Fibroblast of pulmonary artery (primary cell): ENCODE measurements around the gene LMAN2.
"Not testable (repeated sequence)": the region's sequence is repeated elsewhere in the genome, so short reads cannot be mapped to it uniquely, and the experiment has no call there.

Experiments
- DNase-seq: peaks from one replicate; pipeline ENCODE4 v3.0.0-alpha.2; 2010; ENCODE audit warnings: low read depth
- H3K4me3 ChIP-seq: replicated peaks from 2 replicates; pipeline ENCODE4 v1.5.1; 2011; ENCODE audit warnings: low read depth, mild to moderate bottlenecking, control low read depth, low read length, moderate library complexity
- TF ChIP-seq, protein P1 (sequence below): IDR thresholded peaks from 2 replicates; pipeline ENCODE4 v1.5.1; 2011; ENCODE audit warnings: mild to moderate bottlenecking, control low read depth, low read length, inconsistent platforms; ENCODE audit errors: missing control alignments

The LMAN2 gene

DNA sequence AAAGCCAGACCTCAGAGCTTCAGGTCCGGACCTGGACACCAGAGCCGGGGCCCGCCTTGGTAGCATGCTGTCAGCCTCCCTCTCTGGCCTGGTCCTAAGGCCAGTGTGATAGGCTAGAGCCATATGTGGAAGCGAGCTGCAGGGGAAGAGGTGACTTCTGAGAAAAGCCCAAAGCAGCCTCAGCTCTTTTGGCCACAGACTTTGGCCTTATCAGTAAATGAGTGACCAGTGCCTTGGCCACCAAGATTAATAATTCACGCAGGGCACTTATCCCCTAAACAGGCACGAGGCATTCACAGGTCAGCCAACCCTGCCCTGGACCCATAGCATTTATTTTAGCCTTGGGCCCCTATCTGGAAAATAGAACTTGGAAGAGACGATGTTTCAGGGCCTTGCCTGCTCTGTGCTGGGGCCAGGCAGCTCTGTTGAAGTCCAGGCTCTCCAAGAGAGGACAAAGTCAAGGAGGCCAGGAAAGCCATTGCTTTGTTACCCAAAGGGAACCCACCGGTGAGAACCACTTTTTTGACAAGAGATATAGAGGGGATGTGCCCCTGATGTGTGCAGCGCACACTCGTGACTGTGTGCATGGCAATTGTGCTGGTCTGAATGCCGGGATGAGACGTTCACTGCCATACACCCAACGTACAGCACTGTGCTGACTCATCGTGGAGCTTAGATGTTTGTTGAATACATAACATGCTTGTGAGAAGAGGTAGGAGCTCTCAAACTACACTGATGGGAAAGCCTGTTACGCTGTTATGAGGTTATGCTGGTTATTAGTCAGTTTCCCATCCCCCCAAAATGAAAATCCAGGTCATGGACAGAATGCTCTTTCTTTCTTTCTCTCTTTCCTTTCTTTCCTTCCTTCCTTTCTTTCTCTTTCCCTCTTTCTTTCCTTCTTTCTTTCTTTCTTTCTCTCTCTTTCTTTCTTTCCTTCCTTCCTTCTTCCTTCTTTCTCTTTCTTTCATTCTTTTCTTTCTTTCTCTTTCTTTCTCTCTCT, 27.7 kb upstream of the LMAN2 start:
- H3K4me3 ChIP-seq, result no peak overlapping the region
- DNase-seq, result peak; percentile 70

DNA sequence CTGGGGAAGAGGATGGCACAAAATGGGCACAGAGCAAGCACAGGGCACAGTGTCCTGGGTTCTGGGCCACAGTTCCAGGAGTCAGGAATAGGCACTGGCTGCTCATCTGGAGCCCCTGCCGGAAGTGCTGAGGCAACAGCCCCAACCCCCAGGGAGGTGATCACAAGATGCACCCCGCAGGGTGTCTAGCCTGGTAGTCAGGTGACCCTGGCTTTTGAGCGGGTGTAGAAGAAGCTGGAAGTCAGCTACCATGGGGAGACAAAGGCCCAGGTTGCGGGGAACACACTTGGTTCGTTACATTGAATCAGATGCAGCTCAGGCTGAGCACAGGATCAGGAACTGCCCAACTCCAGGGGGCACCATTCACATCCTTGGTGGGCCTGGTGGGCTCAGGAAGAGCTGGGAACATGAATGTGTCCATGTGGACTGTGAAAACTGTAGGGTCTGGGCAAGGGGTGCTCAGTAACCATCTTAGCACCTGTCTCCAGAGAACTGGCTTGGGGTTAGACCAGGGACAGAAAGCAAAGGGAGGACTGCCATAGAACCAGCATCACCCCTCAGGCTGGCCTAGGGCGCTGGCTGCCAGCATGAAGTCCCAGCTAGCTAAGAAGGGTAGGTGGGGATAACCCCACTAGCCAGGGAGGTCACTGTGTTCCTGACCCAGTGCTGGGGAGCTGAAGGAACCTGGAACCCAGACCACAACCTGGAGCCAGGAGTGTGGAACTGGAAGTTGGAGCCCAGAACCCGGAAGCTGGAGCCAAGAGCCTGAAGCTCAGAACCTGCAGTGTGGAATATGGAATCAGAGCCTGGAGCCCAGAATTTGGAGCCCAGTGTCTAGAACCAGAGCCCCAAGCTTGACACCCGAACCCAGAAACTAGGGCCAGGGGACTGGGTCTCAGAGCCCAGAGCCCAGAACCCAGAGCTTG, 26.6 kb upstream of the LMAN2 start:
- no peak for DNase-seq
- H3K4me3 ChIP-seq, result no peak overlapping the region
- TF ChIP-seq, protein P1, sequence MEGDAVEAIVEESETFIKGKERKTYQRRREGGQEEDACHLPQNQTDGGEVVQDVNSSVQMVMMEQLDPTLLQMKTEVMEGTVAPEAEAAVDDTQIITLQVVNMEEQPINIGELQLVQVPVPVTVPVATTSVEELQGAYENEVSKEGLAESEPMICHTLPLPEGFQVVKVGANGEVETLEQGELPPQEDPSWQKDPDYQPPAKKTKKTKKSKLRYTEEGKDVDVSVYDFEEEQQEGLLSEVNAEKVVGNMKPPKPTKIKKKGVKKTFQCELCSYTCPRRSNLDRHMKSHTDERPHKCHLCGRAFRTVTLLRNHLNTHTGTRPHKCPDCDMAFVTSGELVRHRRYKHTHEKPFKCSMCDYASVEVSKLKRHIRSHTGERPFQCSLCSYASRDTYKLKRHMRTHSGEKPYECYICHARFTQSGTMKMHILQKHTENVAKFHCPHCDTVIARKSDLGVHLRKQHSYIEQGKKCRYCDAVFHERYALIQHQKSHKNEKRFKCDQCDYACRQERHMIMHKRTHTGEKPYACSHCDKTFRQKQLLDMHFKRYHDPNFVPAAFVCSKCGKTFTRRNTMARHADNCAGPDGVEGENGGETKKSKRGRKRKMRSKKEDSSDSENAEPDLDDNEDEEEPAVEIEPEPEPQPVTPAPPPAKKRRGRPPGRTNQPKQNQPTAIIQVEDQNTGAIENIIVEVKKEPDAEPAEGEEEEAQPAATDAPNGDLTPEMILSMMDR, result no peak

More for the DNA sequence above, 27.7 kb upstream of the LMAN2 start:
- TF ChIP-seq, protein P1, result no peak

DNA sequence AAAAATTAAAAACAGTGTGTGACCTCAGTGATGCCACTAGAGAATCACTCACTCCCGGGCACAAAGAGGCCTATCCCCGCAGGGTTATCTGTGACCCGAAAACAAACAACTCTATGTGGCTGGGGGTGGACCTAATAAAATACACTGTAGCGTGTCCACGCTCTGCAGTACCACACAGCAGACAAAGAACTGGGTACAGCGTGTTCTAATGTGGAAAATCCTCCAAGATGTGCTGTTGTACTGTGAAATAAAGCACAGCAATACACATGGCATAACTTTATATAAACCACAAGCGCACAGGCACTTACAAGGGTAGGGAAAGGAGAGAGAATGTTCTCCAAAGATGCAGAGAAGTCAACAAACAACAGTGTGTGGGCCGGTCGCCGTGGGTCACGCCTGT, 24.6 kb upstream of the LMAN2 start:
- no peak for DNase-seq
- TF ChIP-seq, protein P1, result no peak
- no peak overlapping the region for H3K4me3 ChIP-seq

DNA sequence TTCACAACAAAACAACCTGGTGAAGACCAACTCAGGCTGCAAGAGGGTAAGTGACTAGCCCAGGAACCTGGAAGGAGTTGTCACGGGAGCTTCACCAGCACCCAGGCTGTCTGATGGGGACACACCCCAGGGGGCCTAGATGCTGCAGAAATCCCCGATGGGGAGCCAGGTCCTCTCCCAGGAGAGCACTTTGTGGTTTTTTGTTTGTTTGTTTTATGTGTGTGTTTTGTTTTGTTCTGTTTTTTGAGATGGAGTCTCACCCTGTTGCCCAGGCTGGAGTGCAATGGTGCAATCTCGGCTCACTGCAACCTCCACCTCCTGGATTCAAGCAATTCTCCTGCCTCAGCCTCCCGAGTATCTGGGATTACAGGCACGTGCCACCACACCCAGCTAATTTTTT, 24.0 kb upstream of the LMAN2 start:
- DNase-seq, H3K4me3 ChIP-seq: not testable (repeated sequence)

DNA sequence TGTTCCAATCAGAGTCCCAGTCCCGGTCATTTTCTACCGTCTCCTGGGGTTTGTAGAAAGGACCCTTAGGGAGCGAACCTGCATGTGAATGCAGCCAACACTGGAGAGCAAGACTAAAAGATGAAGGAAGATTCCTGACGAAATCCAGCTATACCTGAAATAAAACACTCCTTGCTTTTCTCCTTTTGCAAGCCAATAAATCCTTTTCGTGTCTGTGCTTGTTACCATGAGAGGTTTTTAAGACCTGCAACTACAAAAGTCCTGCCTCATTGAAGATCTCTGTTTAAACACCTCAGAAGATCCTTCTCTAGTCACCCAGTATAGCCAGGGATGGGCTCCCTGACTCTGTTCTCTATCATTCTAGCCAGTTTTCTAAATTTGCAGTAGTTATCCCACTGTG, 22.7 kb upstream of the LMAN2 start:
- TF ChIP-seq, protein P1, result no peak
- no peak for DNase-seq
- no peak overlapping the region for H3K4me3 ChIP-seq

DNA sequence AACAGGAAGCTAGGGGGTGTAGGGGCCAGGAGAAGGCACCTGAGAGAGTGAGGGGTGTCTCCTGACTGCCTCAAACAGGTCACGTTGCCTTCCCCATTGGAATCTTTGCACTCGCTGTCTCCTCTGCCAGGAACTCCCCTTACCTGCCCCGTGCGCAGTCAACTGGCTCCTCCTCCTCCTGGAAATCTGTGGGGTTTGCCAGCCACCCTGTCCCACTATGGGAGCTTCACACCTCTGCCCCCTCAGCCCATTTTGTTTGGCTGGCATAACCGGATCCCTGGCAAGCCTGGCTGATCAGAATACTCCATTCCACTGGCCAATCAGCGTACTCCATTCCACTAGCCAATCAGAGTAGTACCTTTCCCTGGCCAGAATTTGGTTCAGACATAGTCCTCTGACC, 22.3 kb upstream of the LMAN2 start:
- no peak overlapping the region for H3K4me3 ChIP-seq
- DNase-seq, result no peak
- TF ChIP-seq, protein P1, result no peak

DNA sequence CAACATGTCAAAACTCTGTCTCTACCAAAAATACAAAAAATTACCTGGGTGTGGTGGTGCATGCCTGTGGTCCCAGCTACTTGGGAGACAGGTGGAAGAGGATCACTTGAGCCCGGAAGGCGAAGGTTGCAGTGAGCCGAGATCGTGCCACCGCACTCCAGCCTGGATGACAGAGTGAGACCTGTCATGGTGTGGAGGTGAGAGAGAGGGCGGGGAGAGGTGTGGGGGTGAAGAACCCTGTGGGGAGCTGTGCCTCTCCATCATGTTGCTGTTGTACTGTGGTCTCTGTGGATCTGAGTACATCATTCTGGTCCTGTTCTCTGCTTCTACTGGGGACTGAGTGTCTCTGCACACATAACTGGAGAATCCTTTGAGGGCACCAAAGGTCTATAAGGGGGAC, 21.4 kb upstream of the LMAN2 start:
- H3K4me3 ChIP-seq, result no peak overlapping the region
- TF ChIP-seq, protein P1, result no peak
- no peak for DNase-seq
